SK-N-SH (cell line): Measurements from ENCODE around the gene ABCA3. TPM values are rescaled to one million over a fixed set of nuclear protein-coding genes. Genes with fewer than 3 reads are reported as not detected.

ENCODE experiments used
- CTCF ChIA-PET: fragments of 300-600, 350-600 bp; formaldehyde crosslinking; extraction: SDS; loops from one replicate; lab custom pipeline; 2021; lab: Yijun Ruan, JAX
- POLR2A ChIA-PET: fragments of 350-600 bp; sonication (Branson Sonifier 250); formaldehyde crosslinking; extraction: SDS; loops from one replicate; lab custom pipeline; 2020; ENCODE audit warnings: antibody characterized with exemption, inconsistent platforms; lab: Yijun Ruan, JAX
- DNase-seq: peaks from one replicate; pipeline ENCODE4 v3.0.0; 2012
- H2AFZ ChIP-seq: fragments of 200-600 bp; sonication (generic); 2 replicates; pipeline ENCODE4 v1.8.1; 2016; ENCODE audit warnings: antibody characterized with exemption, mild to moderate bottlenecking, low read depth
- H3F3A ChIP-seq: fragments of 200-600 bp; sonication (generic); replicated peaks from 2 replicates; pipeline ENCODE3; 2016; ENCODE audit warnings: antibody characterized with exemption, mild to moderate bottlenecking; ENCODE audit not compliant: insufficient read depth
- H3K27ac ChIP-seq, 2 experiments: fragments of 200-500 bp in 1 of 2; fragments of 200-600 bp in 1 of 2; sonication (Bioruptor generic) in 1 of 2; sonication (generic), shearing (Covaris generic) in 1 of 2; 2 replicates each; pipeline versions ENCODE4 v1.5.1 to v1.6.1; 2014 to 2016; ENCODE audit warnings: low read depth in 2 of 2, inconsistent platforms in 1 of 2, low read length in 1 of 2, mild to moderate bottlenecking in 1 of 2, mixed read lengths in 1 of 2
- H3K27me3 ChIP-seq: fragments of 200-600 bp; sonication (generic), shearing (Covaris generic); 2 replicates; pipeline ENCODE4 v1.6.1; 2016; ENCODE audit warnings: mixed run types; ENCODE audit not compliant: insufficient read depth
- H3K36me3 ChIP-seq, 2 experiments: fragments of 200-500 bp in 1 of 2; fragments of 200-600 bp in 1 of 2; sonication (Bioruptor generic) in 1 of 2; sonication (generic) in 1 of 2; replicated peaks in 1 of 2; 2 replicates each; pipeline versions ENCODE3 to v1.5.1; 2014 to 2016; ENCODE audit warnings: low read length in 1 of 2, mild to moderate bottlenecking in 1 of 2; ENCODE audit not compliant: insufficient read depth in 2 of 2, control insufficient read depth in 1 of 2
- H3K4me1 ChIP-seq, 2 experiments: fragments of 200-500 bp in 1 of 2; fragments of 200-600 bp in 1 of 2; sonication (Bioruptor generic) in 1 of 2; sonication (generic), shearing (Covaris generic) in 1 of 2; 2 replicates each; pipeline versions ENCODE4 v1.5.1 to v1.6.1; 2014 to 2016; ENCODE audit warnings: low read depth in 1 of 2, low read length in 1 of 2, mixed run types in 1 of 2; ENCODE audit not compliant: insufficient read depth in 2 of 2, control insufficient read depth in 1 of 2
- H3K4me2 ChIP-seq: fragments of 200-600 bp; sonication (generic), shearing (Covaris generic); 2 replicates; pipeline ENCODE4 v1.6.1; 2017; ENCODE audit warnings: mixed run types
- H3K4me3 ChIP-seq, 2 experiments: fragments of 200-500 bp in 1 of 2; fragments of 200-600 bp in 1 of 2; sonication (Bioruptor generic) in 1 of 2; sonication (generic), shearing (Covaris generic) in 1 of 2; 2 replicates each; pipeline versions ENCODE4 v1.5.1 to v1.8.1; 2014 to 2016; ENCODE audit warnings: low read depth in 2 of 2, inconsistent platforms in 1 of 2, low read length in 1 of 2, mild to moderate bottlenecking in 1 of 2, mixed read lengths in 1 of 2, moderate library complexity in 1 of 2
- H3K79me2 ChIP-seq: fragments of 200-600 bp; sonication (generic); 2 replicates; pipeline ENCODE4 v1.8.1; 2017; ENCODE audit warnings: mild to moderate bottlenecking; ENCODE audit not compliant: insufficient read depth
- H3K9ac ChIP-seq: fragments of 200-600 bp; sonication (generic); 2 replicates; pipeline ENCODE4 v1.6.1; 2017; ENCODE audit warnings: mixed run types
- H3K9me2 ChIP-seq: fragments of 200-600 bp; sonication (generic); 2 replicates; pipeline ENCODE4 v1.6.1; 2017; ENCODE audit warnings: mixed run types
- H3K9me3 ChIP-seq: fragments of 200-600 bp; sonication (generic); 2 replicates; pipeline ENCODE4 v1.6.1; 2017; ENCODE audit warnings: mixed run types, mild to moderate bottlenecking, moderate library complexity
- H4K20me1 ChIP-seq: fragments of 200-600 bp; sonication (generic); 2 replicates; pipeline ENCODE4 v1.6.1; 2017; ENCODE audit warnings: mild to moderate bottlenecking, mixed run types; ENCODE audit not compliant: insufficient read depth
- CHD2 ChIP-seq: fragments of 150-350 bp; IDR thresholded peaks from 2 replicates; pipeline ENCODE4 v1.6.1; 2018; ENCODE audit warnings: low read length; ENCODE audit not compliant: partially characterized antibody
- EP300 ChIP-seq, 2 experiments: IDR thresholded peaks; 2 replicates each; pipeline versions ENCODE4 v1.4.0 to v1.6.1; 2012; ENCODE audit warnings: borderline replicate concordance in 1 of 2, low read depth in 1 of 2, low read length in 1 of 2
- EZH2phosphoT487 ChIP-seq: fragments of 200-600 bp; sonication (generic); IDR thresholded peaks from 2 replicates; pipeline ENCODE4 v1.6.1; 2017; ENCODE audit warnings: low read depth, mixed run types, mild to moderate bottlenecking, antibody characterized with exemption, moderate library complexity, borderline replicate concordance
- FOSL2 ChIP-seq: IDR thresholded peaks from 2 replicates; pipeline ENCODE4 v1.4.0; 2012; ENCODE audit warnings: low read depth, mild to moderate bottlenecking, moderate library complexity, borderline replicate concordance
- FOXM1 ChIP-seq: IDR thresholded peaks from 2 replicates; pipeline ENCODE4 v1.4.0; 2012; ENCODE audit warnings: low read depth, mild to moderate bottlenecking
- MEF2A ChIP-seq: IDR thresholded peaks from 2 replicates; pipeline ENCODE4 v1.4.0; 2012; ENCODE audit warnings: low read depth, borderline replicate concordance
- MXI1 ChIP-seq: IDR thresholded peaks from 2 replicates; pipeline ENCODE4 v1.6.1; 2012; ENCODE audit warnings: mild to moderate bottlenecking, low read depth, low read length, improper control_type of control experiment
- NRF1 ChIP-seq: IDR thresholded peaks from 2 replicates; pipeline ENCODE4 v1.6.1; 2012; ENCODE audit warnings: low read depth, mild to moderate bottlenecking, low read length
- POLR2AphosphoS5 ChIP-seq: IDR thresholded peaks from 2 replicates; pipeline ENCODE4 v1.6.1; 2012; ENCODE audit warnings: low read depth, low read length
- RAD21 ChIP-seq: IDR thresholded peaks from 2 replicates; pipeline ENCODE4 v1.6.1; 2012; ENCODE audit warnings: mild to moderate bottlenecking, low read length
- RCOR1 ChIP-seq: fragments of 150-350 bp; IDR thresholded peaks from 2 replicates; pipeline ENCODE4 v1.6.1; 2017; ENCODE audit warnings: antibody characterized with exemption, low read length
- RXRA ChIP-seq: IDR thresholded peaks from 2 replicates; pipeline ENCODE4 v1.4.0; 2012; ENCODE audit warnings: low read depth, mild to moderate bottlenecking, borderline replicate concordance
- WGBS: methylation state at CpG from one replicate; pipeline ENCODE4 v1.1.6; 2017; ENCODE audit warnings: low lambda C conversion rate; 5-methylcytosine and 5-hydroxymethylcytosine counted together
- polyA plus RNA-seq, 3 experiments: library from polyadenylated mRNA; depleted of rRNA; stranded (reverse); fragments of >200 nt; gene quantifications; 2 replicates each; pipeline ENCODE4 v1.2.3, GENCODE V29; 2012
- TF ChIP-seq, protein P1 (sequence below): IDR thresholded peaks from 2 replicates; pipeline ENCODE4 v1.6.1; 2012; ENCODE audit warnings: mild to moderate bottlenecking, low read depth, low read length, moderate library complexity

ABCA3 gene
- polyA plus RNA-seq, 1 of the 3 experiments (the other 2 are of a cell fraction) = 9.9 TPM

DNA sequence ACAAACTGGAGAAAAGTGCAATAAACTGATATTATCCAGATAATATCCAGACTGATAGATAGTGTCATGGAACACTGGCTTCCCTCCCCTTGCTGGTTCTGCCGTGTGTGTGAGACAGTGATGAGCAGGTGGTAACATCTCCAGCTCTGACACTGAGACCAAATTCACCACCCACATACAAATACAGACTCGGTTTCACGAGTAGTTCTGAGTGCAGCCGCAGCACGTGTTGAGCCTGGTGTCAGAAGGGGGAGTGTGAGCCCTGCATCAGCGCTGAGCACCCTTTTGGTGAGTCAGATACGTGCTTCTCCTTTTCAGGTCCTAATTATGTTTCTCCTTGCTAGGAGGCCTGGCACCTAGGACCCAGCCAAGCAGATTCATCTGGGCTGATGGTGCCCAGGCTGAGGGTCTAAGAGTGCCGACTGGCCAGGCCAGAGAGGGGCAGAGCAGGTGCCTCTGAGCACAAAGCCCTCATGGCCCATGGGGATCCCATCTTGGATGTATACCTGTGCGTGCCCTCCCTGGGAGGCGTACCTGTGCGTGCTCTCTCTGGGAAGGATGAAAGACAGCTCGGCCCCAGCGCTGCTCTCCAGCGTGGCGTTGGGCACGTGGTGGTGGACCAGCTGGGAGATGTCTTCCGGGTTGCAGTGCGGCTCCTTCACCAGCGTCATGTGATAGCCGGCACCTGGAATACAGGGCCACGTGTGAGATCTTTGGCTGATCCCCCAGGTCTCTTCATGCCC is 45.3 kb downstream of the ABCA3 start (continued):
- TF ChIP-seq RXRA (no peak), POLR2AphosphoS5 (no peak), RAD21 (no peak), EP300 (IDR thresholded peaks at IDR 0.05; ENCODE audit: borderline replicate concordance in 1 of 2, low read depth in 1 of 2, low read length in 1 of 2) (no peak), MXI1 (no peak), FOSL2 (no peak)

- 89% methylated on average over 9 of the region's 9 CpGs for WGBS
- ChIA-PET CTCF (interaction anchor here (1.6 kb wide), 1 partner anchor 11 kb away, joined by 3 read pairs; no protein-coding TSS in a partner anchor), POLR2A (no interaction called here)
- TF ChIP-seq CHD2 (no peak), NRF1 (no peak), MEF2A (no peak), EZH2phosphoT487 (no peak), RCOR1 (no peak), FOXM1 (no peak)
- TF ChIP-seq, protein P1, sequence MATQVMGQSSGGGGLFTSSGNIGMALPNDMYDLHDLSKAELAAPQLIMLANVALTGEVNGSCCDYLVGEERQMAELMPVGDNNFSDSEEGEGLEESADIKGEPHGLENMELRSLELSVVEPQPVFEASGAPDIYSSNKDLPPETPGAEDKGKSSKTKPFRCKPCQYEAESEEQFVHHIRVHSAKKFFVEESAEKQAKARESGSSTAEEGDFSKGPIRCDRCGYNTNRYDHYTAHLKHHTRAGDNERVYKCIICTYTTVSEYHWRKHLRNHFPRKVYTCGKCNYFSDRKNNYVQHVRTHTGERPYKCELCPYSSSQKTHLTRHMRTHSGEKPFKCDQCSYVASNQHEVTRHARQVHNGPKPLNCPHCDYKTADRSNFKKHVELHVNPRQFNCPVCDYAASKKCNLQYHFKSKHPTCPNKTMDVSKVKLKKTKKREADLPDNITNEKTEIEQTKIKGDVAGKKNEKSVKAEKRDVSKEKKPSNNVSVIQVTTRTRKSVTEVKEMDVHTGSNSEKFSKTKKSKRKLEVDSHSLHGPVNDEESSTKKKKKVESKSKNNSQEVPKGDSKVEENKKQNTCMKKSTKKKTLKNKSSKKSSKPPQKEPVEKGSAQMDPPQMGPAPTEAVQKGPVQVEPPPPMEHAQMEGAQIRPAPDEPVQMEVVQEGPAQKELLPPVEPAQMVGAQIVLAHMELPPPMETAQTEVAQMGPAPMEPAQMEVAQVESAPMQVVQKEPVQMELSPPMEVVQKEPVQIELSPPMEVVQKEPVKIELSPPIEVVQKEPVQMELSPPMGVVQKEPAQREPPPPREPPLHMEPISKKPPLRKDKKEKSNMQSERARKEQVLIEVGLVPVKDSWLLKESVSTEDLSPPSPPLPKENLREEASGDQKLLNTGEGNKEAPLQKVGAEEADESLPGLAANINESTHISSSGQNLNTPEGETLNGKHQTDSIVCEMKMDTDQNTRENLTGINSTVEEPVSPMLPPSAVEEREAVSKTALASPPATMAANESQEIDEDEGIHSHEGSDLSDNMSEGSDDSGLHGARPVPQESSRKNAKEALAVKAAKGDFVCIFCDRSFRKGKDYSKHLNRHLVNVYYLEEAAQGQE = no peak
- DNase-seq = no peak
- Histone ChIP-seq H3K9me3 (no peaks in the 10 kb centered on the region), H3K27ac (no peak overlapping the region), H3K36me3 (peaks cover 0 to 3% of the 10 kb centered on the region in 2 experiments), H2AFZ (no peak overlapping the region), H3K9me2 (no peaks in the 10 kb centered on the region), H3K4me1 (no peaks in the 10 kb centered on the region; a peak in 1 of 4 replicates), H3K27me3 (no peaks in the 10 kb centered on the region), H3K79me2 (no peaks in the 10 kb centered on the region), H3K9ac (no peak overlapping the region), H3K4me3 (no peak overlapping the region), H3F3A (no peaks in the 10 kb centered on the region), H3K4me2 (no peak overlapping the region), H4K20me1 (no peaks in the 10 kb centered on the region)
Observed at GRCh38 chr16:2292221-2292620, 48.3 kb downstream of the ABCA3 start.
